ENCODE data around the gene SULT2A1. TPM values are rescaled to one million over a fixed set of nuclear protein-coding genes. Genes with fewer than 3 reads are reported as not detected.

Gene SULT2A1
- total RNA-seq, 2 donors from 2014 or later: not detected

GRCh38 chr19:47839411-47839810 is 46.7 kb downstream of the SULT2A1 start:
- no peaks in the 10 kb centered on the region for H3K4me1 ChIP-seq
- no peak overlapping the region for H3K4me3 ChIP-seq
- no peak for DNase-seq (ENCODE audit: low spot score)
- TF ChIP-seq, protein P1, sequence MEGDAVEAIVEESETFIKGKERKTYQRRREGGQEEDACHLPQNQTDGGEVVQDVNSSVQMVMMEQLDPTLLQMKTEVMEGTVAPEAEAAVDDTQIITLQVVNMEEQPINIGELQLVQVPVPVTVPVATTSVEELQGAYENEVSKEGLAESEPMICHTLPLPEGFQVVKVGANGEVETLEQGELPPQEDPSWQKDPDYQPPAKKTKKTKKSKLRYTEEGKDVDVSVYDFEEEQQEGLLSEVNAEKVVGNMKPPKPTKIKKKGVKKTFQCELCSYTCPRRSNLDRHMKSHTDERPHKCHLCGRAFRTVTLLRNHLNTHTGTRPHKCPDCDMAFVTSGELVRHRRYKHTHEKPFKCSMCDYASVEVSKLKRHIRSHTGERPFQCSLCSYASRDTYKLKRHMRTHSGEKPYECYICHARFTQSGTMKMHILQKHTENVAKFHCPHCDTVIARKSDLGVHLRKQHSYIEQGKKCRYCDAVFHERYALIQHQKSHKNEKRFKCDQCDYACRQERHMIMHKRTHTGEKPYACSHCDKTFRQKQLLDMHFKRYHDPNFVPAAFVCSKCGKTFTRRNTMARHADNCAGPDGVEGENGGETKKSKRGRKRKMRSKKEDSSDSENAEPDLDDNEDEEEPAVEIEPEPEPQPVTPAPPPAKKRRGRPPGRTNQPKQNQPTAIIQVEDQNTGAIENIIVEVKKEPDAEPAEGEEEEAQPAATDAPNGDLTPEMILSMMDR (IDR thresholded peaks at IDR 0.05): no peak
- H3K27ac ChIP-seq: no peak overlapping the region
- H3K9me3 ChIP-seq: no peaks in the 10 kb centered on the region
- no peaks in the 10 kb centered on the region for H3K27me3 ChIP-seq
- no peaks in the 10 kb centered on the region for H3K36me3 ChIP-seq

DNA sequence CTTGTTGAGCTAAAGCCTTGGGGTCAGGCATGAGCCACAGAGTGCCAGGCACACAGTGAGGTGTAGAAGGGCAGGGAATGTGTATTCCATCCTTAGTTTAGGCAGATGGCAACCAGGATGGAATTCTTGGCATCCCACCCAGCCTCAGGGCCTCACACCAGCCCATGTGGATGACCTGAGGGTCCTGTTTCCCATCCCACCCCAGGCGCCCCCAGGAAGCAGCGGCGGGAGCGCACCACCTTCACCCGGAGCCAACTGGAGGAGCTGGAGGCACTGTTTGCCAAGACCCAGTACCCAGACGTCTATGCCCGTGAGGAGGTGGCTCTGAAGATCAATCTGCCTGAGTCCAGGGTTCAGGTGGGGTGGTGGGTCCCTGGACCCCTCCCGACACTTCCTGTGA is 50.1 kb downstream of the SULT2A1 start:
- no peak for DNase-seq (ENCODE audit: low spot score)
- no peaks in the 10 kb centered on the region for H3K27me3 ChIP-seq
- no peak overlapping the region for H3K27ac ChIP-seq

GRCh38 chr19:47832723-47833122 is 53.4 kb downstream of the SULT2A1 start:
- H3K4me1 ChIP-seq: no peaks in the 10 kb centered on the region
- TF ChIP-seq, protein P1 (IDR thresholded peaks at IDR 0.05): no peak
- H3K9me3 ChIP-seq: no peaks in the 10 kb centered on the region
- H3K36me3 ChIP-seq: no peaks in the 10 kb centered on the region
- no peak for DNase-seq (ENCODE audit: low spot score)
- no peak overlapping the region for H3K4me3 ChIP-seq
- no peaks in the 10 kb centered on the region for H3K27me3 ChIP-seq
- no peak overlapping the region for H3K27ac ChIP-seq

More for the DNA sequence above, 50.1 kb downstream of the SULT2A1 start:
- Histone ChIP-seq H3K4me1 (no peaks in the 10 kb centered on the region), H3K4me3 (no peak overlapping the region), H3K36me3 (no peaks in the 10 kb centered on the region), H3K9me3 (no peaks in the 10 kb centered on the region)
- TF ChIP-seq, protein P1 (IDR thresholded peaks at IDR 0.05): no peak

GRCh38 chr19:47826800-47827199 is 59.3 kb downstream of the SULT2A1 start:
- Histone ChIP-seq H3K27me3 (no peaks in the 10 kb centered on the region), H3K4me1 (no peaks in the 10 kb centered on the region), H3K9me3 (peaks cover 0 to 9% of the 10 kb centered on the region in 2 donors), H3K4me3 (no peak overlapping the region), H3K36me3 (no peaks in the 10 kb centered on the region), H3K27ac (no peak overlapping the region)
- DNase-seq (ENCODE audit: low spot score): no peak
- TF ChIP-seq, protein P1 (IDR thresholded peaks at IDR 0.05): no peak

- Histone ChIP-seq H3K4me1 (no peaks in the 10 kb centered on the region), H3K4me3 (no peak overlapping the region), H3K36me3 (no peaks in the 10 kb centered on the region), H3K27ac (no peak overlapping the region), H3K9me3 (peaks cover 0 to 9% of the 10 kb centered on the region in 2 donors), H3K27me3 (no peaks in the 10 kb centered on the region)
- TF ChIP-seq, protein P1 (IDR thresholded peaks at IDR 0.05): no peak
- DNase-seq (ENCODE audit: low spot score): no peak
Observed at GRCh38 chr19:47824396-47824795, 61.7 kb downstream of the SULT2A1 start.

DNA sequence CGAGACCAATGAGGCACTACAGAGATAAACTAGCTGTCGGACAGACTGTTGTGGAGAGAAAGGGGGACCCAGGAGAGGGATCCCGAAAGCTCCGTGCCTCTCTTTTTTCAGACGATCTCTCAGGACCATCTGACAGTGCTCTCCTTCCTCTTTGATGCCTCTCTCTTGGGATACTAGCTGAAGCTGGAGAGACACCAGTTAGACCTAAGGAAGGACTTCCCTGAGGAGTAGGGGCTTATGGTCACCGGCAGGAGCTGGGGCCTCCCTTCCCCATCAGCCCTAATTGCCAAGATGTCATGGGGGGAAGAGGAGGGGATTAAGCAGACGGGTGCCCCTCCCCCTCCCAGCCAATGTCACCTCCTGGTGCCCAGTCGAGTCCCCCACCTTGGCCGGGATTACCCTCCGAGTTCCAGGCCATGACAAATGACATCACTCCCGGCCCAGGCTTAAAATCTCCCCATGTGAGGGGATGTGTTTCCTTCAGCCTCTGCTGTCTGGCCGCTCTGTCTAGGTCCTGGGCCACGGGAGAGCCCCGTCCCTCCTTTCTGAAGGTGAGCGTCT is 64.6 kb downstream of the SULT2A1 start, which contains the start of gene CRX:
Gene CRX (plus strand): TSS at position 478 of the 561 bp plus-strand sequence. CDS start 12,507 bp downstream, outside the sequence.
- H3K36me3 ChIP-seq: no peaks in the 10 kb centered on the region
- no peak within 1 kb of the TSS for H3K4me3 ChIP-seq
- no peak within 1 kb of the TSS for H3K27ac ChIP-seq
- TF ChIP-seq, protein P1 (IDR thresholded peaks at IDR 0.05): no peak
- H3K27me3 ChIP-seq: no peaks in the 10 kb centered on the region
- no peak for DNase-seq (ENCODE audit: low spot score)
- H3K4me1 ChIP-seq: no peaks in the 10 kb centered on the region
- H3K9me3 ChIP-seq: peaks cover 0 to 3% of the 10 kb centered on the region in 2 donors
